Mesenteric fat pad (tissue), 1 donor: ENCODE data around the gene CIBAR2. TPM values are rescaled to one million over a fixed set of nuclear protein-coding genes. Genes with fewer than 3 reads are reported as not detected.

Experiments used
- DNase-seq: peaks from one replicate; pipeline ENCODE4 v3.0.0-alpha.2; 2020; ENCODE audit warnings: low spot score
- total RNA-seq: library from RNA; stranded (reverse); fragmentation: NEBNext Ultra II Directional; extraction: Animal tissue kit (Norgen Biotek cat#: 25700); gene quantifications from one replicate; pipeline ENCODE4 v1.2.1, GENCODE V29; 2021
- donor health status: DM: yes; HTN: yes; CAD: no.

CIBAR2 gene
- total RNA-seq, 1 donor from 2014 or later, result not detected

DNA sequence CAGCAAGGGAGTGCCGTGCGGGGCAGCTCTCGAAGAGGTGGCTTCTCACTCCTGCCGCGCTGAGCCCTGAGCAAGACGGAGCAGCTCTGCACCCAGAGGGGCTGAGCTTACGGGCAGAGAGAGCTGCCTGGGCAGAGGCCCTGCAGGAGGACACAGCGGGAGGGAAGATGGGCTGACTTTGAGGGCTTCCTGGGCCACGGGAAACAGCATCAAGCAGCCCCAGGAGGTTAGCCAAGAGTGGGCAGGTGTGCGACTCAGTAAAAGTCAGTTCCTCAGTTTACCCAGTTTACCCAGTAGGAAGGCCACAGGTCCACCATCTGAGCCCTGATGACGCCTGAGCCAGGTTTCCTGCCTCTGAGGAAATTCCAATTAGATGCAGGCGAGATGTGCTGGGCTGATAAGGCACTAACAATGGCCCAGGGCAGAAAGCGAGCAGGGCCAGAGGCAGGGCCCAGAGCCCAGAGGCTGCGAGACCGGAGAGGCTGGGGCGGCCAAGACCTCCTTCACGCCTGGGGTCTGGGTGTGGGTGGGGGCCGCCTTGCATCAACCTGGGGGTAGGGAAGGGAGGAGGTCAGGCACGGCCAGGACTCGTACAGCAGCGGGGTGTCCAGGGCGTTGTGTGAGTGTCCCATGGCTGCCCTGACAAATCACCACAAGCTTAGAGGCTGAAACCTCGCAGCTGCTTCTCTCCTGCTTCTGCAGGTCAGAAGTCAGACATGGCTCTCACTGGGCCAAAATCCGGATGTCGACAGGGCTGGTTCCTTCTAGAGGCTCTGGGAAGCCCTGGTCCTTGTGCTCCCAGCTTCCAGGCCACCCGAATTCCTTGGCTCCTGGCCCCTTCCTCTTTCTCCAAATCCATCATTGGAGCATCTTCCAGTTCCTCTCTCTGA is 32.0 kb upstream of the CIBAR2 start:
- no peak for DNase-seq

DNA sequence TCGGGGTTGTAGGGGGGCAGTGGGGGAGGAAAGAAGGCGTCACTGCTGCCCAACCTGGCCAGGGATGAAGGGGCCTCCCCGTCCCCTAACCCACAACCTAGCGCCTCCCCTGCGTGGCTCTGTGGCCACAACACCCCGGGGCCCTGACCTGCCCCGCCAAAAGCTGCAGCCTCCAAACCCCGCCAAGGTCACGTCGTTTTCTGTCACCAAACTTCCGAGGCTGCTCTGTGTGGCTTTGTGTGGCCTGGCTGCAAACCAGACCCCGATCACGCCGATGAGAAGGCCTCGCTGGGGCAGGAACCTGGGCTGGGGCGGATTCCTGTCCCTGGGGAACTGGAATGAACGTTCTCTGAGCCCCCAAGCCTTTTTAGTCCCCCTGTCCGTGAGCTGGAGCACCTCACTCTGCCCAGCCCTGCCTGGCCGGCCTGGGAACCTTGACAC is 30.5 kb upstream of the CIBAR2 start:
- DNase-seq, result no peak

DNA sequence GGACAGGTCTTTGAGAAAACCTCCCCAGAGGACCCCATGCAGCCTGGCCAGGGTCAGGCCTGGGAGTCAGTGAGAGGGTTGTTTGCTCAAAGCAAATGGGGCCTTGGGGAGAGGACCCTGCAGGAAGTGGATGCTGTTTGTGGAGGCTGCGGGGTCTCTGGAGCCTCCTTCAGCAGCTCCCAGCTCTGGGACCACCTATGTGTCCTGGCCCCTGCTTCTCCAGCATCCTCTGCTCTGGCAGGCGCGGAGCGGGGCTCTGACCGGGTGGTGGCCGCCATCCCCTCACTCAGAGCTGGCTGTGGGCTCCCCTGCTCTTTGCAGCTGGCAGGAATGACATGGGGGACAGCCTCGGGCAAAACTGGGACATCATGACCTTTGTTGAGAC is 29.8 kb upstream of the CIBAR2 start:
- DNase-seq, result no peak

DNA sequence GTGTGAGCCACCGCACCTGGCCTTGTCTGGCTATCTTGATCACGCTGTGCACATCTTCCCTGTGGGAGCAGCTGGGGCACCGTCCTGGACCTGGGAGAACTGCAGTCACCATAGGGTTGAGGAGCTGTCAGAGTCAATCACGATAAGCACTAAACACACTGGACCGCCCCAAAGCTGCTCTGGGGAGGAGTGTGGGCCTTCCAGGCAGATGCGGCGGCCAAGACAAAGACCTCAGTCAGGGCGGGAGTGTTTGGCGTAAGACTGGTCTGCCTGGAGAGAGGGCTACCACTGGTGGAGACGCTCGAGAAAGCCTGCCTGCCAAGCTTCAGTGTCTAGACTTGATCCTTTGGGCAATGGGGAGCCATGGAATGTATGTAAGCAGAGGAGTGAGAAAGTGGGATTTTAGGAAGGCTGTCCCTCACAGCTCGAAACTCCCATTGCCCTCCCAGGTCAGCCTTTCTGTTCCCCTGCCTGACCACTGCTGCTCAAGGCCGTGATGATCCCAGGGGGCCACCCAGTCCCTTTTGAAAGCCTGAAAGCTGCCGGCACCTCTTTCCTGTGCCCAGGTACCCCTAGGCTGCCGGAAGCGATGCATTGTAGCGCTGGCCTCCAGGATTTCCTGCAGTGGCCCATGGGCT is 29.3 kb upstream of the CIBAR2 start:
- no peak for DNase-seq

DNA sequence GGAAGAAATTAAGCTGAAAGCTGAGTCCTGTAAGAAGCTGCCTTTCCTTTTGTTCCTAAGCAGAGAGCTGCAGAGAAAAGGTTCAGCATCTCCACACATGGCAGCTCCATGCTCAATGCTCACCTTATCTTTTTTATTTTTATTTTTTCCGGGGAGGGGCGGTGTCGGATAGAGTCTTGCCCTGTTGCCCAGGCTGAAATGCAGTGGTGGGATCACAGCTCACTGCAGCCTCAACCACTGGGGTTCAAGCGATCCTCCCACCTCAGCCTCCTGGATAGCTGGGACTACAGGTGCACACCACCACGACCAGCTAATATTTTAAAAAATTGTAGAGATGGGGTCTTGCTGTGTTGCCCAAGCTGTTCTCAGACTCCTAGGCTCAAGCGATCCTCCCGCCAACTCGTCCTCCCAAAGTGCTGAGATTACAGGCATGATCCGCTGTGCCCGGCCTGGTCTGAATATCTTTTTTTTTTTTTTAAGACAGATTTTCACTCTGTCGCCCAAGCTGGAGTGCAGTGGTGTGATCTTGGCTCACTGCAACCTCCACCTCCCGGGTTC is 28.3 kb upstream of the CIBAR2 start:
- no peak for DNase-seq

DNA sequence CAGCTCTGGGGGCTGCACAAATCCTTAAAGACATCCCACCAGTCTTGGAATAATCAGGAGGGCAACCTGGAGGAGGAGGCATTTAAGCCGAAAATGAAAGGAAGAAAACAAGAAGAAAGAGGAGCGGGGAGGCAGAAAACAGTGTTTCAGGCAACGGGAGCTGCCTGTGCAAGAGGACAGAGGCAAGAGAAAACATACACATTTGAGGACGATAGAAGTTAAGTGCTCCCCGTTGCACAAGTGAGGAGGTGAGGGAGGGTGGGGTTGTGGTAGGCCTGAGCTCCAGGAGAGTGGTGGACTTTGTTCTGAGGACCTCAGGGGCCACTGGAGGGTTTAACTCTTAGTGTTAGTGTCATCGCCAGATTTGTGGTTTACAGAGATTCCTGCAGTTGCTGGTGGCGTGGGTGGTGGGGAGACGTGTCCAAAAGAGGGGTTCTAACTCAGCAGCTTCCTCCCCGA is 27.6 kb upstream of the CIBAR2 start:
- DNase-seq, result no peak

DNA sequence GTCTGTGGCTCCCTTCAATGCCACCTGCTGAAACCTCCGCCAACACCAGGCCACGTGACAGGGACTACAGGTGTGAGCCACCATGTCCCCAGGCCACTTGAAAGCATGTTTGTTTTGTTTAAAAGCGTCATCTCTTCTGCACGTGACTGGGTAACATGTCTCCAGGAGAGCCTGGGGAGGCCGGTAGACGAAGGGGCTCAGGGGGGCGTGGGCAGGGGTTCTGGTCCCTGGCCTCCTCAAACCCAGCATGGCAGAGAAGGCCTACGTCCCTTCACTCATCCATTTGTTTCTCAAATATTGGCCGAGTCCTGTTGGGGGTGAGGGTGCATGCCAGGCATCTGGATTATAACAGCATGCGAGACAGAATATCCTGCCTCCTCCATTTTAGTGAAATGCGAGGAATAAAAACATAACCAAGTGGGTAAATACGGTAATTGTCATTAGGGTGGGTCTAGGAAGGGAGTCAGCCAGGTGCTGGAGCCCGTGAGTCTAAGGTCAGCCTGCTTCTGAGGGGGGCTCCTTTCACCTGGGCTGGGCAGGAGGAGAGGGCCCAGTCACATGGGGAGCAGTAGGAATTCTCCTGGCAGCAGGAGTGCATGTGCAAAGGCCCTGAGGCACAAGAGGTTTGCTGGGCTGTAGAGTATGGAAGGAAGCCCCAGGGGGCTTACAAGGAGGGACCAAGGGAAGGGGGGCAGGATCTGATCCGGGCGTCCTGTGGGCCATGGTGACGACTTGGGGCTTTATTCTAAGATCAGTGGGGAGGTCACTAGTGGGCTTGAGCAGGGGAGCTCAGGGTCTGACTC is 26.8 kb upstream of the CIBAR2 start:
- no peak for DNase-seq

DNA sequence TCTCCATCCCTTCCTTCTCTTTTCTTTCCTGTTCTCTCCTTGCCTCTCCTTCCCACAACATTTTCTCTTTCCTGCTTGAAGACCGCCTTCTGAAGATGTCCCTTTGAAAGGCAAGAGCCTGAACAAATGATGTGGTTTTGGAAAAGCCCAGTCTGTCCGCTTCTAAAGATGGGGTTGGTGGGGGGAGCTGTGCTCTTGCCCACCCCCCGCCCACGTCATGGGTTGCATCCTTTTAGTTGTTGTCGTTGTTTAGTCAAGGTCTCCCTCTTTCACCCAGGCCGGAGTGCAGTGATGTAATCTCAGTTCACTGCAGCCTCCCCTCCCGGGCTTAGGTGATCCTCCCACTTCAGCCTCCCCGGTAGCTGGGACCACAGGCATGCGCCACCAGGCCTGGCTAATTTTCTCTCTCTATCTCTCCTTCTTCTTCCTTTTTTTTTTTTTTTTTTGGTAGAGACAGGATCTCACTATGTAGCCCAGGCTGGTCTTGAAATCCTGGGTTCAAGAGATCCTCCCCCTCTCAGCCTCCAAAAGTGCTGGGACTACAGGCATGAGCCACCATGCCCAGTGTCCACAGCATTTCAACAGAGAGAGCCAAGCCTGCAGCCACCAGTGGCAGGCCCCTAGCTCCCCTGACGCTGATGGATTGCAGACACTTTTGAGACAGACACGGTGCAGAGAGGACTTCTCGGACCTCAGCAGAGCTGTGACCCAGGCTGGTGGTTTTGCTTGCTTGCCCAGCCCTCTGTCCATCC is 26.0 kb upstream of the CIBAR2 start:
- DNase-seq, result no peak

DNA sequence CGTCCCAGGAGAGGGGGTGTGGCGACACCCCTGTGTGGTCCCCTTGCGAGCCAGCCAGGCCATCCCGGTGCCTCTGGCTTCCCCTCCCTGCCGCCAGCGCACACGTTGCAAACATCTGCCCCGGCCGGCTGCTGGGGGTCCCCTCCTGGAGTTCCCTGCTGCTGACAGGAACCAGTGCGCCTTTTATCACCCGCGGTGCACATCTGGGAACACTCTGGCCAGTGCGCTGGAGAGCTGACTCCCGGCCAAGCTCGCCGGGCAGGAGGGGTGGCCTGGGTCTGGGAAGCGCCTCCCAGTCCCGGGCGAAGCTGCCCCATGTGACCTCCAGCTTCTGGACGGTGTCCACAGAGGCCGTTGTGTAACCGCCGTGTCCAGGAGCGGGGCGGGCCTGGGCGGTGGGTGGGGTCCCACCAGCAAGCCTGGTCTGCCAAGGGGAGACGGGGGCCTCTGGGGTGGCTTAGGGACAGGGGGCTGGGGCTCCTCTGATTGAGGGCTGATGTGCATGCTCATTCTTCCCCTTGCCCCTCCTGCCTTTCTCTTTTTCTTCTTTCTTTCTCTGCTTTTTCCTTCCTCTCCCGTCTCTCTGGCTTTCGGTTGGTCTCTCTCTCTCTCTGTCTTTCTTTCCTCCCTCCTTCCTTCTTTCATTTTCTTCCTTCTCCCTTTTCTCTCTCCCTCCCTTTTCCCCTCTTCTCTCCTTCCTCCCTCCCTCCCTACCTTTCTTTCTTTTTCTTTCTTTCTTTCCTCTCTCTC is 25.2 kb upstream of the CIBAR2 start:
- peak; percentile 97 for DNase-seq

DNA sequence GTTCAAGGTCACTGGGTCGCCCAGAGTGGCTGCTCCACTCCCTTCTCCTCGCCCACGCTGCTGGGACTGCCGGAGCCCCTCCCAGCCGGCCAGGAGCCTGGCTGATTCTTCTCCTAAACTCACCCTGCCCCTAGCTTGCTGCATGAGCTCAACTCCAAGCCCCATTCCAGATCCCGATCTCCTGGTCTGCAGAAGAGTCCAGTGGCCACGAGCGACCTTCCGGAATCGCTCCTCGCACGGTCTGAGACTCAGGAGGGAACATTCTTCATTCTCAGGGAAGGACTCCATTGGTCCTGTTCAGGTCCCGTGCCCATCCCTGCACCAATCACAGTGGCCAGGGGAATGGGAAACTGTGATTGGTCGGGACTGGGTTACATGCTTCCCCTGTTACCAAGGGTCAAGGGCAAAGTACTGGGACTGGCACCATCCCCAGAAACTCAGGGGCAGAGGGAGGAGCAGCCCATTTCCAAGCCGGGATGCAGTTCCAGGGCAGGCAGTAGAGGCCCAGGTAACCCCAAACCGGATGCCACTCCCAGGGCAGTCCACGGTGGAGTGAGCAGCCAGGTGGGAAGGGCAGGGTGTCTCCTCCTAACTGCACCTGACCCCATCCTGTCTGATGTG is 24.5 kb upstream of the CIBAR2 start:
- DNase-seq, result no peak

DNA sequence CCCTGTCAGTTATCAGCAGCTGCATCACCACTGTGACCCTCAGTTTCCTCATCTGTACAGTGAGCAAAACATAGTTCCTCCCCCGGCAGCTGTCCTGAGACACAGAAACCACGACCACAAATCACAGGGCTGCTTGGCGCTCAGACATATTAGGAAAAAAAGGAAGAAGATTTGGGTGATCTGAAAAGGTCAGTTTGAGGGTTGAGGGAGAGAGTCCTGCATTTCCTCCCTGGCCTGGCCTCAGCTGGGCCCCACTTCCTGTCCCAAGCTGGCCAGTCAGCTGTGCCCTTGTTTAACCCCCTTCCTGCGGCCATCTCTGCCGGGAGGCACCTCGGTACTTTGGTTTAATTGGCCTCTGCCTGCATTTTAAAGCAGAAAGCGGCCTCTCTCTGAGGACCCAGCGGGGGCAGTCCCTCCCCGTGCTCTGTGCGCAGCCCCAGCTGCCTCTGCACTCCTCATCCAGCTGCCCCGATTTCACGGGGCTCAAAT is 24.0 kb upstream of the CIBAR2 start:
- no peak for DNase-seq

DNA sequence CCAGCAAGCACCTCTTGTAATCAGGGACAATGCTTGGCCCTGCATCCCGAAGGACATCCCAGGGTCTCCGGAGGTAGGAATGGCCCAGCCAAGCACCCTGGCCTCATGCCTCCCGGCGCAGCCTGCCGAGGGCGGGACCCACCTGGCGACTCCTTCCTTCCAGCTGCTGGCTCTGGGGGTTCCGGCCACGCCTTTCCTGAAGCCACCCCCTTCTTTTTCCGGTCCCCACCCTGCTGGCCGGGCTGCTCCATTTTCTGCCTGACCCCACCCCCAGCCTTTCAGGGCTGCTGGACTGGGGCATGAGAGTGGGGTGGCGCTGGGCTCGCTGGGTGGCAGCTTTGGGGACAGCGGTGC is 22.5 kb upstream of the CIBAR2 start:
- DNase-seq, result no peak

DNA sequence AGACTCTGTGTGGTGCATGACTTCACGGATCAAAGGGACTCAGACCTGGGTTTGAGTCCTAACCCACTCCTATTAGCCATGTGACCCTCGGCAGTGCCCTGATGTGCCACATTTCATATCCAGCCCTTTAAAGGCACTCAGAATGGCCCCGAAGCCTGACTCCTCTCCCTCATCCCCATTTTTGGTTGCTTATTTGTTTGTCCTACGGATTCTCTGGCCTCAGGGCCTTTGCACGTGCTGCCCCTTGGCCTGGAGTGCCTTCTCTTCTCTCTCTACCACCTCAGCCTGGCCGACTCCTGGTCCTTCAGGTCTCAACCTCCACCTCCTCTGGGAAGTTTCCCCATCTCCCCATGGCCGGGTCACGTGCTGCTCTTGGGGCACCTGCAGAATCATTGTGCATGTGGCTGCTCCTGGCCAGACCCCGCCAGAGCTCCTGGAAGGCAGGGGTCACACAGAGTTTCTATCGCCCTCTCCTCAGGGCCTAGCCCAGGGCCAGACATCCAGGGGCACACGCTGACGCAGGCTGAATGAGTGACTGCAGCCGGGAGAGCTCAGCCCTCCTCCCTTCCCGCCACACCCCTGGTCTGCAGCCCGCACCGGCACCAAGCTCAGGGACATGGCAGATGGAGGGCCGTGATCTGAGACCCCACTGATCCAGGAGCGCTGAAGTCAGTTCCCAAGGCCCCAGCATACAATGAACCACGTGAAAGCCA is 22.0 kb upstream of the CIBAR2 start:
- DNase-seq, result no peak

DNA sequence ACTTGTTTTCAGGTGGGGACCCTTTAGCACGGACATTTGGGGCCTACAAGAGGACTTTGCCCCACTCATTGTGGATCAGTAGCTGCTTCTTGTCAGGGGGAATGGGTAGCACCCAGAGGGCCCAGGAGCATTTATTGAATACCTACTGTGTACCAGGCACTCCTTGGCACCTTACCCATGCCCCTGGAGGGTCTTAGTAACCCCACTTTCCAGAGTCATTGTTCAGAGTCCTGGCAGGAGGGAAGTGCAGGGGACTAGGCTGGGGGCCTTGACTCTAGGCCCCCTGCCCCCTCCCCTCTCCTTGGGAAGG is 21.0 kb upstream of the CIBAR2 start:
- DNase-seq, result no peak

DNA sequence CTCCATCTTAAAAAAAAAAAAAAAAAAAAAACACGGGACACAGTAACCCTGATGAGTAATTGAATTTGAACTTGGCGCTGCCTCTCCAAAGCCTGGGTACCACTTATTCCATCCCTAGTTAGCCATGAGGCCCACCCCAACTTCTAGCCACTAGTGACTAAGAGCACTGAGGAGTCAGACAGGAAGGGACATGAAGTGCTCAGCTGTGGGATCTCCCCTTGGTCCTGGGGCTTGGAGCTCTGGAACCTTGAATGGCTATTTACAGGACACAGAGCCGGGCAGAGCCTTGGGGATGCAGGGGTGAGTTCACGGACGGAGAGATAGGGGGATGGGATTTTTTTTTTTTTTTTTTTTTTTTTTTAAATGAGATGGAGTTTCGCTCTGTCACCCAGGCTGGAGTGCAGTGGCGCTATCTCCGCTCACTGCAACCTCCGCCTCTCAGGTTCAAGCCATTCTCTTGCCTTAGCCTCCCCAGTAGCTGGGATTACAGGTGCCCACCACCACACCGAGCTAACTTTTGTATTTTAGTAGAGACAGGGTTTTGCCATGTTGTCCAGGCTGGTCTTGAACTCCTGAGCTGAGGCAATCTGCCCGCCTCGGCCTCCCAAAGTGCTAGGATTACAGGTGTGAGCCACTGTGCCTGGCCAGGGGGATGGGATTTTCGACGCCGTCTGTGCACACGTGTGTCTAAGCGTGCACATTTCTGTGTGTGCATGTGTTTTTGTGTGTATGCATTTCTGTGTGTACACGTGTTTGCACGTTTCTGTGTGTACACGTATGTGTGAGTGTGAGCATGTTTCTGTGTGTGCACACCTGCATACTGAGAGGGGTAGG is 20.4 kb upstream of the CIBAR2 start:
- no peak for DNase-seq

DNA sequence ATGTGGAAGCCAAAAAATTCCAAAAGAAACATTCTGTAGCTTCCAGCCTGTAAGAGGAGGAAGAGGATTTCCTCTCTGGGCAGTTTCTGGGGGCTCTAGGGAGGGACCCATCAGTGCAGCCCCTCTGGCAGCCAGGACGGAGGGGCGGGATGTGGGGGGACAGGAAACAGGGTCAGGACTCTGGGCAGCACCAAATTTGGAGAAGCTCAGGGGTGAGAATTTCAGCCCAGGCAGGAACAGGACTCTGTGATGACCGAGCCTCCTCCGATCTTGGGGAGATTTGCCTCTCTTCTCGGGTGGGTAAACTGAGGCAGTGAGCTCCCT is 18.4 kb upstream of the CIBAR2 start:
- no peak for DNase-seq

DNA sequence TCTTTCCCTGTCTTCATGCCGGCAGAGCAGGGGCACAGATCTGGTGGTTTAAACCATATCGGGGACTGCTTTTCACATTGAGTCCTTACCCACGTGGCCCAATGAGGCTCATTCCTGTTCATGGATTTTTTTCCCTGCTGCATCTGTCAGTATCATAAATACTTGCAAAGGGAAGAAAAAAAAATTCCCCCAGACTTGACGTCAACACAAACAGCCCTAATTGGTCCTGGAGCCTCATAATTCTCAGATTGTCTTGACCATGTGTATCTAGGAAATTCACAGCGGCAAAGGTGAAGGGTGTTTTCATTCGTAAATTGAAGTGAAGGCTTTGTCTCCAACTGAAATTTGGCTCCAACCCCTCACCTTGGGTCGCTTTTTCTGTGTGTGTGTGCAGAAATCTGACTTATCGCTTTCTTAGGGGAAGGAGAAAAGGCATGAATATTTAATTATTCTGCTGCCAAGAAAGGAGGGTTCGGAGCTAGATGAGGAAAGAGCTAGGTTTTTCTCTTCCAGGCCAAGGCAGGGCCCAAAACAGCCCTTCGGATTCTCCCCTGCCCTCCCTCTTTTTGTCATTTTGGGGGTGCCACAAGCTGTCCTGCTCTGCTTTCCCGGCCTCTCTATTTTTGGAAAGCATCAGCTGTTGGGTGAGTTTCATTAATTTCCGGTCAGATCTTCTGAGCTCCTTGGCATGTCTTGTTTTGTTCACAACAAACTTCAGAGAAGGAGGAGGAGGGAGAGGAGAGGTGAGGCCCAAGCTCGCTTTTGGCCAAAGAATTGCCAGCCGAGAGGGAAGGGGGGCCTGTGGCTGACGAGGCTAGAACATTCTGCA is 17.8 kb upstream of the CIBAR2 start:
- no peak for DNase-seq
